Adrenal gland (tissue), 12 donors: ENCODE results near the gene CSNK1G3. TPM values are rescaled to one million over a fixed set of nuclear protein-coding genes. Genes with fewer than 3 reads are reported as not detected.

Experiments used
- DNase-seq, 7 donors: peaks; one replicate each; pipeline ENCODE4 v3.0.0-alpha.2; 2019 to 2020
- H3K27ac ChIP-seq, 5 donors: fragments of 200-600 bp; sonication (generic) in 4 of 5; 1 replicate in 3 of 5; 2 replicates in 2 of 5; pipeline versions ENCODE4 v1.5.1 to v1.8.0; 2016 to 2020; ENCODE audit warnings: mild to moderate bottlenecking in 1 of 5
- H3K27me3 ChIP-seq: fragments of 200-600 bp; 2 replicates; pipeline ENCODE4 v1.8.0; 2021
- H3K36me3 ChIP-seq, 2 donors: fragments of 200-600 bp; replicated peaks in 1 of 2; 1 replicate in 1 of 2; 2 replicates in 1 of 2; pipeline versions ENCODE4 v1.5.1 to v1.8.0; 2018 to 2022
- H3K4me1 ChIP-seq, 2 donors: fragments of 200-600 bp; replicated peaks in 1 of 2; 1 replicate in 1 of 2; 2 replicates in 1 of 2; pipeline versions ENCODE4 v1.5.1 to v1.8.0; 2018 to 2021
- H3K4me3 ChIP-seq, 4 donors: fragments of 200-600 bp; sonication (generic) in 3 of 4; one replicate each; pipeline ENCODE4 v1.5.1; 2016 to 2018
- H3K9me3 ChIP-seq, 3 donors: fragments of 200-600 bp; sonication (generic) in 1 of 3; replicated peaks in 1 of 3; 1 replicate in 2 of 3; 2 replicates in 1 of 3; pipeline versions ENCODE4 v1.5.1 to v1.8.0; 2016 to 2021
- POLR2A ChIP-seq, 2 donors: fragments of 450-650 bp; IDR thresholded peaks; one replicate each; pipeline ENCODE4 v1.6.1; 2017; ENCODE audit warnings: antibody characterized with exemption in 2 of 2, mild to moderate bottlenecking in 2 of 2, moderate library complexity in 1 of 2
- WGBS, 4 donors: extraction: QIAGEN DNeasy Blood & Tissue Kit in 2 of 4; methylation state at CpG; one replicate each; pipeline versions ENCODE4 v1.1.5 to v1.1.7; 2013 to 2017; 5-methylcytosine and 5-hydroxymethylcytosine counted together
- intact Hi-C, 2 donors: fragments of 100-400 bp; cut with DNase I; formaldehyde crosslinking; loops; one replicate each; pipeline versions ENCODE4 v1.14.1 to v1.15.0; 2022 to 2023
- polyA plus RNA-seq, 3 donors: library from polyadenylated mRNA; stranded (reverse); fragments of 200-250 nt in 2 of 3; fragments of 350-450 nt in 1 of 3; fragmentation: Illumina TruSeq in 1 of 3; extraction: RNeasy Lipid Tissue Mini Kit (QIAGEN cat#74804) in 1 of 3; gene quantifications; one replicate each; pipeline ENCODE4 v1.2.3, GENCODE V29; 2013 to 2014
- total RNA-seq, 9 donors: library from RNA; depleted of rRNA in 4 of 9; stranded (reverse); fragments of >200 nt in 4 of 9; fragments of 120-200 nt in 1 of 9; fragmentation: NEBNext Ultra II Directional in 1 of 9; extraction: Animal tissue kit (Norgen Biotek cat#: 25700) in 1 of 9; gene quantifications; one replicate each; pipeline versions ENCODE4 v1.1.0 to v1.2.4, GENCODE V29; 2013 to 2023
- TF ChIP-seq, protein P1 (sequence below), 6 experiments: fragments of 450-650 bp in 4 of 6; fragments of 200-600 bp in 2 of 6; sonication (generic) in 1 of 6; IDR thresholded peaks; 1 replicate in 5 of 6; 2 replicates in 1 of 6; pipeline versions ENCODE4 v1.5.1 to v1.8.0; 2016 to 2021; ENCODE audit warnings: antibody characterized with exemption in 6 of 6, mild to moderate bottlenecking in 2 of 6, moderate library complexity in 1 of 6
- donor health status: healthy with polysubstance abuse.
- donor health status: Bipolar disorder and iron deficiency.
- donor health status: DM: yes; HTN: yes; CAD: no.
- donor health status: DM: no; HTN: no; CAD: no.
- donor health status: DM: no; HTN: no; CAD: no.
- donor health status: DM: yes; HTN: yes; CAD: no.

CSNK1G3 gene
- total and polyA plus RNA-seq, 12 donors: 7.3 to 36.2 (median 28.9) TPM

DNA sequence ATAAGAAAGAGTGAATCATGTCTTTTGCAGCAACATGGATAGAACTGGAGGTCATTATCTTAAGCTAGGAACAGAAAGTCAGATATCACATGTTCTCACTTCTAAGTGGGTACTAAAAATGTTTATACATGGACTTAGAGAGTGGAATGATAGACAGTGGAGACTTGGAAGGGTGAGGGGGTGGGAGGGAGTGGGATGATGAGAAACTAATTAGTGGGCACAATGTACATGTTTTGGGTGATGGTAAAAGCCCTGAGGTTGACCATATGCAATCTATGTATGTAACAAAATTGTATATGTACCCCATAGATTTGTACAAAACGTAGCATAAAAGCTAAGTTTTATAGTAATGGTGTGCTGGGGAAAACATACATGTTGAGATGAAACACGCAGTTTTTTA, 25.3 kb downstream of the CSNK1G3 start:
- DNase-seq: no peak
- Histone ChIP-seq H3K4me3 (no peak overlapping the region), H3K27ac (no peak overlapping the region), H3K27me3 (no peaks in the 10 kb centered on the region), H3K4me1 (peaks cover 0 to 12% of the 10 kb centered on the region in 2 donors), H3K36me3 (no peaks in the 10 kb centered on the region), H3K9me3 (peaks cover 0 to 5% (median 0%) of the 10 kb centered on the region in 3 donors)
- WGBS, 4 donors: 91 to 98% (median 98%) methylated on average over 2 of the region's 2 CpGs
- TF ChIP-seq POLR2A (IDR thresholded peaks at IDR 0.05): no peak
- TF ChIP-seq, protein P1, sequence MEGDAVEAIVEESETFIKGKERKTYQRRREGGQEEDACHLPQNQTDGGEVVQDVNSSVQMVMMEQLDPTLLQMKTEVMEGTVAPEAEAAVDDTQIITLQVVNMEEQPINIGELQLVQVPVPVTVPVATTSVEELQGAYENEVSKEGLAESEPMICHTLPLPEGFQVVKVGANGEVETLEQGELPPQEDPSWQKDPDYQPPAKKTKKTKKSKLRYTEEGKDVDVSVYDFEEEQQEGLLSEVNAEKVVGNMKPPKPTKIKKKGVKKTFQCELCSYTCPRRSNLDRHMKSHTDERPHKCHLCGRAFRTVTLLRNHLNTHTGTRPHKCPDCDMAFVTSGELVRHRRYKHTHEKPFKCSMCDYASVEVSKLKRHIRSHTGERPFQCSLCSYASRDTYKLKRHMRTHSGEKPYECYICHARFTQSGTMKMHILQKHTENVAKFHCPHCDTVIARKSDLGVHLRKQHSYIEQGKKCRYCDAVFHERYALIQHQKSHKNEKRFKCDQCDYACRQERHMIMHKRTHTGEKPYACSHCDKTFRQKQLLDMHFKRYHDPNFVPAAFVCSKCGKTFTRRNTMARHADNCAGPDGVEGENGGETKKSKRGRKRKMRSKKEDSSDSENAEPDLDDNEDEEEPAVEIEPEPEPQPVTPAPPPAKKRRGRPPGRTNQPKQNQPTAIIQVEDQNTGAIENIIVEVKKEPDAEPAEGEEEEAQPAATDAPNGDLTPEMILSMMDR (IDR thresholded peaks at IDR 0.05): no peak
- intact Hi-C loops: no loop called here

DNA sequence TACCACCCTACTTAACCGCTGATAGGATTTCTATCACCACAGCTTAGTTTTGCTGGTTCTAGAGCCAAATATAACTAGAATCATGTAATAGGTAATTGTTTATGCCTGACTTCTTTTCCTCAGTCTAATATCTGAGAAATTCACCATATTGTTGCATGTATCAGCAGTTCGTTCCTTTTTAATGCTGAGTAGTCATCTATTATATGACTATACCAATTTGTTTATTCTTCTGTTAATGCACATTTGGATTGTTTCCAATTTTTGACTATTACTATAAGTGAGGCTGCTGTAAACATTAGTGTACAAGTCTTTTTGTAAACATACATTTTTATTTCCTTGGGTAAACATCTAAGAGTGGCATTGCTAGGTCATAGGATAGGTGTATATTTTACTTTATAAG, 25.9 kb downstream of the CSNK1G3 start:
- DNase-seq: no peak
- WGBS, 4 donors: 91 to 98% (median 94%) methylated on average over 2 of the region's 2 CpGs
- peaks cover 0 to 5% (median 0%) of the 10 kb centered on the region in 3 donors for H3K9me3 ChIP-seq

DNA sequence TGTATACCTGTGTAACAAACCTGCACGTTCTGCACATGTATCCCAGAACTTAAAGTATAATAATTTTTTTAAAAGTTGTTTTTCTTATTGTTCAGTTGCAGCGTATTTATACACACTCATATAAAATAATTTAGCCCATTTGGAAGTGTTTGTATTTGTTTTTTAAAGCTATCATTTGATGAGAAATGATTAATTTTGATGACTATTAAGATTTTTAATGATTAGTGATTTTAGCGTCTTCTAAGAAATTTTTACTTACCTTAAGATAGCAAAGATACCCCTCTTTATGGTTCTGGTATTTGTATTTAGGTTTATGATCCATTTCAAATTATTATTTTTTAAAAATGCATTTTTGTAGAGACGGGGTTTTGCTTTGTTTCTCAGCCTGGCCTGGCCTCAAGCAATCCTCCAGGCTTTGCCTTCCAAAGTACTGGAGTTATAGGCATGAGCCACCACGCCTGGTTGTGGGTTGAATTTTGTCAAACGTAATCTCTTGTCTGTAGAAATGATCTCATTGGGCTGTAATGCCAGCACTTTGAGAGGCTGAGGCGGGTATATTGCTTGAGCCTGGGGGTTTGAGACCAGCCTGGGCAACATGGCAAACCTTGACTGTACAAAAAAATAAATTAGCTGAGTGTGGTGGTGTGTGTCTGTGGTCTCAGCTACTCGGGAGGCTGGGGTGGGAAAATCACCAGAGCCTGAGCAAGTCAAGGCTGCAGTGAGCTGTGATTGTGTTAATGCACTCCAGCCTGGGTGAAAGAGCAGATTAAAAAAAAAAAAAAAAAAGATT, 26.9 kb downstream of the CSNK1G3 start:
- 86 to 88% (median 87%) methylated on average over 8 of the region's 8 CpGs for WGBS, 4 donors
- H3K27ac ChIP-seq: no peak overlapping the region
- intact Hi-C loops: no loop called here
- DNase-seq: no peak
- H3K4me1 ChIP-seq: peaks cover 0 to 12% of the 10 kb centered on the region in 2 donors
- H3K4me3 ChIP-seq: no peak overlapping the region
- no peaks in the 10 kb centered on the region for H3K27me3 ChIP-seq
- H3K36me3 ChIP-seq: no peaks in the 10 kb centered on the region
- H3K9me3 ChIP-seq: peaks cover 0 to 5% (median 0%) of the 10 kb centered on the region in 3 donors
- TF ChIP-seq, protein P1 (IDR thresholded peaks at IDR 0.05): no peak
- no peak for TF ChIP-seq POLR2A (IDR thresholded peaks at IDR 0.05)

More for the DNA sequence above, 25.9 kb downstream of the CSNK1G3 start:
- no peak overlapping the region for H3K4me3 ChIP-seq
- TF ChIP-seq, protein P1 (IDR thresholded peaks at IDR 0.05): no peak
- TF ChIP-seq POLR2A (IDR thresholded peaks at IDR 0.05): no peak
- H3K27ac ChIP-seq: no peak overlapping the region
- no peaks in the 10 kb centered on the region for H3K36me3 ChIP-seq
- intact Hi-C loops: no loop called here
- no peaks in the 10 kb centered on the region for H3K27me3 ChIP-seq
- peaks cover 0 to 12% of the 10 kb centered on the region in 2 donors for H3K4me1 ChIP-seq

DNA sequence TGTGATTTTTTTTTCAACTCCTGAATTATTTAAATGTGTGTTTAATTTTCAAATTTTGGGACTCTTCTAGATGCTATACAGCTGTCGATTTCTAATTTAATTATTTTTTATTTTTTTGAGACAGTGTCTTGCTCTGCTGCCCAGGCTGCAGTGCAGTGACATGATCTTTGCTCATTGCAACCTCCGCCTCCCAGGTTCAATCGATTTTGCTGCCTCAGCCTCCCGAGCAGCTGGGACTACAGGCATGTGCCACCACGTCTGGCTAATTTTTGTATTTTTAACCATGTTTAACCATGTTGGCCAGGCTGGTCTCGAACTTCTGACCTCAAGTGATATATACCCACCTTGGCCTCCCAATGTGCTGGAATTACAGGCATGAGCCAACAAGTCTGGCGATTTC, 28.6 kb downstream of the CSNK1G3 start:
- H3K4me3 ChIP-seq: no peak overlapping the region
- peaks cover 0 to 5% (median 0%) of the 10 kb centered on the region in 3 donors for H3K9me3 ChIP-seq
- no peak for DNase-seq
- 94 to 98% (median 97%) methylated on average over 7 of the region's 7 CpGs for WGBS, 4 donors
- H3K27ac ChIP-seq: no peak overlapping the region
- H3K27me3 ChIP-seq: no peaks in the 10 kb centered on the region
- H3K4me1 ChIP-seq: peaks cover 0 to 12% of the 10 kb centered on the region in 2 donors
- TF ChIP-seq, protein P1 (IDR thresholded peaks at IDR 0.05): no peak
- no peak for TF ChIP-seq POLR2A (IDR thresholded peaks at IDR 0.05)
- intact Hi-C loops: no loop called here
- no peaks in the 10 kb centered on the region for H3K36me3 ChIP-seq
